ENCODE data around the gene SSU72.

GRCh38 chr1:1521331-1521730 lies 53.3 kb downstream of the SSU72 start:
- TF ChIP-seq CTCF (IDR thresholded peaks at IDR 0.05) (no peak), POLR2AphosphoS5 (IDR thresholded peaks at IDR 0.05) (no peak)
